CD4-positive, CD25-positive, alpha-beta regulatory T cell (primary cell): ENCODE results near the gene DUS1L. TPM values are rescaled to one million over a fixed set of nuclear protein-coding genes. Genes with fewer than 3 reads are reported as not detected.

ENCODE experiments used
- ATAC-seq, 2 donors: fragments of 150-1000 bp; cut with Tn5 transposase; one replicate each; pipeline ENCODE4 v1.10.0; 2021; ENCODE audit warnings: low read depth in 2 of 2, moderate number of reproducible peaks in 2 of 2, moderate library complexity in 1 of 2
- DNase-seq, 3 donors: peaks; one replicate each; pipeline versions ENCODE4 v3.0.0 to v3.0.0-alpha.2; 2012 to 2022; ENCODE audit warnings: mixed read lengths in 1 of 3
- H3K27ac ChIP-seq: one replicate; pipeline ENCODE4 v1.7.0; 2013; ENCODE audit warnings: mild to moderate bottlenecking, low read length; ENCODE audit not compliant: insufficient read depth, poor library complexity, severe bottlenecking
- H3K27me3 ChIP-seq: one replicate; pipeline ENCODE4 v1.7.0; 2013; ENCODE audit warnings: low read length; ENCODE audit not compliant: control insufficient read depth, insufficient read depth
- H3K36me3 ChIP-seq: one replicate; pipeline ENCODE4 v1.7.0; 2013; ENCODE audit warnings: mild to moderate bottlenecking, low read length, moderate library complexity; ENCODE audit not compliant: control insufficient read depth, insufficient read depth
- H3K4me1 ChIP-seq: 2 replicates; pipeline ENCODE4 v1.7.0; 2013; ENCODE audit warnings: mild to moderate bottlenecking, low read length; ENCODE audit not compliant: insufficient read depth, control insufficient read depth, poor library complexity, severe bottlenecking
- H3K4me3 ChIP-seq: one replicate; pipeline ENCODE4 v1.7.0; 2013; ENCODE audit warnings: low read depth, mild to moderate bottlenecking, low read length, moderate library complexity
- H3K9me3 ChIP-seq, 2 experiments: 1 replicate in 1 of 2; 2 replicates in 1 of 2; pipeline ENCODE4 v1.7.0; 2013; ENCODE audit warnings: low read length in 2 of 2, mild to moderate bottlenecking in 1 of 2, moderate library complexity in 1 of 2; ENCODE audit not compliant: control insufficient read depth in 2 of 2
- H3K27ac Mint-ChIP-seq, 3 donors: one replicate each; pipeline ENCODE4 v1.8.0; 2020 to 2022; ENCODE audit warnings: mild to moderate bottlenecking in 3 of 3, mixed read lengths in 3 of 3, moderate library complexity in 2 of 3
- H3K27me3 Mint-ChIP-seq: one replicate; pipeline ENCODE4 v1.8.0; 2022; ENCODE audit warnings: mild to moderate bottlenecking, mixed read lengths
- H3K36me3 Mint-ChIP-seq: one replicate; pipeline ENCODE4 v1.8.0; 2020; ENCODE audit warnings: mixed read lengths
- H3K4me1 Mint-ChIP-seq, 4 donors: one replicate each; pipeline ENCODE4 v1.8.0; 2020 to 2022; ENCODE audit warnings: mixed read lengths in 4 of 4, mild to moderate bottlenecking in 1 of 4
- H3K4me3 Mint-ChIP-seq, 4 donors: one replicate each; pipeline ENCODE4 v1.8.0; 2020 to 2022; ENCODE audit warnings: mild to moderate bottlenecking in 4 of 4, mixed read lengths in 4 of 4, moderate library complexity in 3 of 4
- H3K9me3 Mint-ChIP-seq, 7 donors: one replicate each; pipeline ENCODE4 v1.8.0; 2020 to 2022; ENCODE audit warnings: mixed read lengths in 7 of 7, mild to moderate bottlenecking in 3 of 7, moderate library complexity in 2 of 7
- polyA plus RNA-seq, 4 donors: library from polyadenylated mRNA; unstranded; fragments of 300-500 nt; fragmentation: Illumina TruSeq; gene quantifications; one replicate each; pipeline ENCODE4 v1.2.3, GENCODE V29; 2021
- total RNA-seq: library from RNA; stranded (reverse); gene quantifications from one replicate; pipeline ENCODE4 v1.2.3, GENCODE V29; 2022

The DUS1L gene
- total and polyA plus RNA-seq, 5 donors from 2014 or later: 49.3 to 128 (median 69.5) TPM

- H3K4me1 Mint-ChIP-seq: peaks cover 0 to 24% (median 8%) of the 10 kb centered on the region in 4 donors
- Histone ChIP-seq H3K9me3 (no peaks in the 10 kb centered on the region), H3K36me3 (no peaks in the 10 kb centered on the region), H3K4me1 (peaks cover 17% of the 10 kb centered on the region), H3K27me3 (no peaks in the 10 kb centered on the region), H3K4me3 (no peak overlapping the region), H3K27ac (no peak overlapping the region)
- no peaks in the 10 kb centered on the region for H3K27me3 Mint-ChIP-seq
- DNase-seq (no peak), ATAC-seq (no peak)
- peak overlapping the region in 1 of 4 donors; percentile 85 for H3K4me3 Mint-ChIP-seq
- no peaks in the 10 kb centered on the region for H3K9me3 Mint-ChIP-seq
- H3K27ac Mint-ChIP-seq: no peak overlapping the region
- H3K36me3 Mint-ChIP-seq: no peaks in the 10 kb centered on the region
Observed at GRCh38 chr17:82018152-82018988, 47.2 kb downstream of the DUS1L start.

GRCh38 chr17:82017612-82018151, 47.9 kb downstream of the DUS1L start:
- H3K36me3 ChIP-seq: no peaks in the 10 kb centered on the region
- H3K4me1 ChIP-seq: peaks cover 16% of the 10 kb centered on the region
- Mint-ChIP-seq H3K4me1 (peaks cover 0 to 20% (median 6%) of the 10 kb centered on the region in 4 donors), H3K9me3 (no peaks in the 10 kb centered on the region), H3K27ac (no peak overlapping the region), H3K36me3 (no peaks in the 10 kb centered on the region), H3K4me3 (no peak overlapping the region), H3K27me3 (no peaks in the 10 kb centered on the region)
- ATAC-seq: no peak
- H3K27me3 ChIP-seq: no peaks in the 10 kb centered on the region
- H3K4me3 ChIP-seq: no peak overlapping the region
- H3K27ac ChIP-seq: no peak overlapping the region
- DNase-seq: no peak
- no peaks in the 10 kb centered on the region for H3K9me3 ChIP-seq

- Mint-ChIP-seq H3K27ac (no peak overlapping the region), H3K9me3 (no peaks in the 10 kb centered on the region)
Observed at GRCh38 chr17:82016875-82017459, 48.6 kb downstream of the DUS1L start.

DNA sequence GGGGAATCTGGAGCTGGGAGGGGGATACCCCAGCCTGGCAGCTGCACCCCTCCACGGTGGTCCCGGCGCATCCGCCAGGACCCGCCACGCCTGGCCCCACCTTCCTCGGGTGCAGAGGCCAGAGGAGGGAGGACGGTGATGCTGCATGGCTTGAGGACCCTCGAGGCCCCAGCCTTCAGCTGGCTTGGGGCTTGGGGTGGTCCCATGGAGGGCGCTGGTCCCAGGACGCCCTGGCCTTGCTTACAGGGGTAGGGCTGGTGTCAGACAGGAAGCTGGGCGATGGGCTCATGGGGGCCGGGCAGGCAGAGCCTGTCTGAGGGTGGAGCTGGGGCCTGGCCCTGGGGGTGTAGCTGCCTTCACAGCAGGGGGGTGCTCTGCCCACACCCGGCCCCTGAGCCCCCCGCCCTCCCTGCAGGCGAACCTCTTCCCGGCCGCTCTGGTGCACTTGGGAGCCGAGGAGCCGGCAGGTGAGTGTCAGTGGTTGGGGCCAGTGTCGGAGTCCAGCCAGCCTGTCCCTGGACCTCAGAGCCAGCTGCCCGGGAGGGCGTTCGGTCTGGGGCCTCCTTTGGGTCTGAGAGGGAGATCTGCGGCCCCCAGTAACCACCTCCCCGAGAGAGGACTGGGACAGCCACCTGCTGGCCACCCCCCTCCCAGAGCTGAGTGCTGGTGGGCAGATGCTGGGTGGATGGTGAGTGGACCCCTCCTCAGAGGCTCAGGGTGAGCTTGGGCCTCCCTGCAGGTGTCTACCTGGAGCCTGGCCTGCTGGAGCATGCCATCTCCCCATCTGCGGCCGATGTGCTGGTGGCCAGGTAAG, 49.3 kb downstream of the DUS1L start:
- Histone ChIP-seq H3K27me3 (no peaks in the 10 kb centered on the region), H3K27ac (no peak overlapping the region), H3K36me3 (no peaks in the 10 kb centered on the region), H3K4me1 (peaks cover 5% of the 10 kb centered on the region), H3K4me3 (no peak overlapping the region), H3K9me3 (no peaks in the 10 kb centered on the region)
- H3K27me3 Mint-ChIP-seq: no peaks in the 10 kb centered on the region
- no peaks in the 10 kb centered on the region for H3K36me3 Mint-ChIP-seq
- H3K9me3 Mint-ChIP-seq: no peaks in the 10 kb centered on the region
- H3K4me3 Mint-ChIP-seq: no peak overlapping the region
- no peak for ATAC-seq
- H3K27ac Mint-ChIP-seq: no peak overlapping the region
- peaks cover 0 to 10% (median 1%) of the 10 kb centered on the region in 4 donors for H3K4me1 Mint-ChIP-seq
- no peak for DNase-seq

More at GRCh38 chr17:82016875-82017459, 48.6 kb downstream of the DUS1L start:
- no peaks in the 10 kb centered on the region for H3K36me3 Mint-ChIP-seq
- Histone ChIP-seq H3K9me3 (no peaks in the 10 kb centered on the region), H3K27me3 (no peaks in the 10 kb centered on the region), H3K27ac (no peak overlapping the region), H3K4me1 (peaks cover 12% of the 10 kb centered on the region), H3K36me3 (no peaks in the 10 kb centered on the region), H3K4me3 (no peak overlapping the region)
- DNase-seq: no peak
- no peaks in the 10 kb centered on the region for H3K27me3 Mint-ChIP-seq
- ATAC-seq: no peak
- no peak overlapping the region for H3K4me3 Mint-ChIP-seq
- H3K4me1 Mint-ChIP-seq: peaks cover 0 to 17% (median 6%) of the 10 kb centered on the region in 4 donors

DNA sequence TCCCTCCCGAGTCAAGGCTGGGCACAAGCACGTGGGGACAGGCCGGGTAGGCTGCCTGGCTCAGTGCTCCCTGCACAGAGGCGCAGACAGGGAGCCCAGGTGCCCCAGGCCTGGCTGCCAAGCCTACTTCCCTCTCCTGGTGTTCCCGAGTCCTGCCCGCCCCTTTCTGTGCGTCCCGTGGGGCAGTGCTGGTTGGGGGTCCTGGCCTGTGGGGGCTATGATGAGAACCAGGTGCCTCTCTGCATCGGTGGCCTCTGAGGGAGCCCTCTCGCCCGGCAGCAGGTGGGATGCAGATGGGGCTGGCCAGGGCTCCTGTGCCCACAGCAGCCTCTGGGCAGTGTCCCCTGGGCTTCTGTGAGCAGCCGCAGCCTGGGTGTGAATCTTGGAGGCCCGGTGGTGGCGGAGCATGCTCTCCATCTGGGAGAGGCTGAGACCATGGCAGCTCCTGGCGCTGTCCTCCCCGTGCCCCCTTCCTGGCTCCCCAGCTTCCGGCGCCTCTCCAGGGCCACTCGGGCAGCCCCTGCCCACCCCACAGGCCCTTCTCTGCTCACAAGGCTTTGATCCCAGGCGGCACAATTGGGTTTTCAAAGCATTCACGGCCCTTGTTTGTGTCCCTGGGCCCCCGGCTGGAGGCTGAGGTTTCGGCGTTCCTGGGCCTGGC, 50.2 kb downstream of the DUS1L start:
- Histone ChIP-seq H3K9me3 (no peaks in the 10 kb centered on the region), H3K27ac (no peak overlapping the region), H3K27me3 (no peaks in the 10 kb centered on the region), H3K36me3 (no peaks in the 10 kb centered on the region), H3K4me3 (no peak overlapping the region), H3K4me1 (no peaks in the 10 kb centered on the region)
- no peak for ATAC-seq
- no peak overlapping the region for H3K4me3 Mint-ChIP-seq
- no peak for DNase-seq
- no peaks in the 10 kb centered on the region for H3K9me3 Mint-ChIP-seq
- H3K27me3 Mint-ChIP-seq: no peaks in the 10 kb centered on the region
- H3K36me3 Mint-ChIP-seq: no peaks in the 10 kb centered on the region
- no peak overlapping the region for H3K27ac Mint-ChIP-seq
- H3K4me1 Mint-ChIP-seq: peaks cover 0 to 5% (median 0%) of the 10 kb centered on the region in 4 donors

GRCh38 chr17:82014971-82015310, 50.7 kb downstream of the DUS1L start:
- Histone ChIP-seq H3K27me3 (no peaks in the 10 kb centered on the region), H3K9me3 (no peaks in the 10 kb centered on the region), H3K27ac (no peak overlapping the region), H3K4me1 (no peaks in the 10 kb centered on the region), H3K4me3 (no peak overlapping the region), H3K36me3 (no peaks in the 10 kb centered on the region)
- no peak overlapping the region for H3K27ac Mint-ChIP-seq
- peaks cover 0 to 2% (median 0%) of the 10 kb centered on the region in 4 donors for H3K4me1 Mint-ChIP-seq
- DNase-seq: no peak
- H3K9me3 Mint-ChIP-seq: no peaks in the 10 kb centered on the region
- no peak for ATAC-seq
- no peaks in the 10 kb centered on the region for H3K27me3 Mint-ChIP-seq
- H3K4me3 Mint-ChIP-seq: no peak overlapping the region
- no peaks in the 10 kb centered on the region for H3K36me3 Mint-ChIP-seq

DNA sequence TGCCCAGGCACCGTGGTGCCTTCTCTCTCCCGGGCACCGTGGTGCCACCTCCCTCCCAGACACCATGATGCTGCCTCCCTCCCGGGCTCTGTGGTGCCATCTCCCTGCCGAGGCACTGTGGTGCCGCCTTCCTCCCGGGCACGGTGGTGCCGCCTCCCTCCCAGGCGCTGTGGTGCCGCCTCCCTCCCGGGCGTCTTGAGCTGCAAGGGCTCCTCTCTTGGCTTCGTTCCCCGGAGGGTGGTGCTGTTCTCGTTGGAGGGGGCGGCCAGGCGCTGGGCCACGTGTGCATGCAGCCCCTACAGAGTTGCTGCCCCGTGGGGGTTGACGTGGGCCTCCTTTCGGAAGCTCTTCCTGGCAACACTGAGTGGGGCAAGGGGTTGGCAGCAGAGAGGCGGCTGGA, 51.2 kb downstream of the DUS1L start:
- no peak overlapping the region for H3K27ac Mint-ChIP-seq
- H3K4me1 Mint-ChIP-seq: no peaks in the 10 kb centered on the region
- no peaks in the 10 kb centered on the region for H3K4me1 ChIP-seq
- no peak for DNase-seq
- peak overlapping the region in 1 of 4 donors; percentile 47 for H3K4me3 Mint-ChIP-seq
- H3K9me3 Mint-ChIP-seq: no peaks in the 10 kb centered on the region
- no peak for ATAC-seq
- H3K27ac ChIP-seq: no peak overlapping the region
- H3K9me3 ChIP-seq: no peaks in the 10 kb centered on the region
- H3K27me3 Mint-ChIP-seq: no peaks in the 10 kb centered on the region
- no peaks in the 10 kb centered on the region for H3K36me3 ChIP-seq
- no peak overlapping the region for H3K4me3 ChIP-seq
- no peaks in the 10 kb centered on the region for H3K27me3 ChIP-seq
- no peaks in the 10 kb centered on the region for H3K36me3 Mint-ChIP-seq
